Trophoblast cell (in vitro differentiated cells and primary cell): Measurements from ENCODE around the gene APBA2.
A peak's percentile ranks its signal among the peaks of the same experiment; 100 is the strongest.

ENCODE experiments used
- DNase-seq, 2 donors: peaks; one replicate each; pipeline ENCODE4 v3.0.0-alpha.2; 2016
- H2AFZ ChIP-seq: 2 replicates; pipeline ENCODE4 v1.6.1; 2013; ENCODE audit warnings: low read length, moderate library complexity, mild to moderate bottlenecking; ENCODE audit not compliant: insufficient read depth, poor library complexity
- H2AK5ac ChIP-seq: 2 replicates; pipeline ENCODE4 v1.6.1; 2013; ENCODE audit warnings: mild to moderate bottlenecking, low read length
- H2BK120ac ChIP-seq: 2 replicates; pipeline ENCODE4 v1.6.1; 2013; ENCODE audit warnings: low read length, mild to moderate bottlenecking, moderate library complexity; ENCODE audit not compliant: insufficient read depth, poor library complexity
- H2BK12ac ChIP-seq: 2 replicates; pipeline ENCODE4 v1.6.1; 2013; ENCODE audit warnings: mild to moderate bottlenecking, low read length, moderate library complexity
- H2BK5ac ChIP-seq: 2 replicates; pipeline ENCODE4 v1.6.1; 2013; ENCODE audit warnings: low read length, low read depth, moderate library complexity, mild to moderate bottlenecking; ENCODE audit not compliant: poor library complexity
- H3K14ac ChIP-seq: 2 replicates; pipeline ENCODE4 v1.6.1; 2013; ENCODE audit warnings: mild to moderate bottlenecking, low read length
- H3K18ac ChIP-seq: 2 replicates; pipeline ENCODE4 v1.6.1; 2013; ENCODE audit warnings: mild to moderate bottlenecking, low read length
- H3K23ac ChIP-seq: 2 replicates; pipeline ENCODE4 v1.6.1; 2013; ENCODE audit warnings: low read length
- H3K27ac ChIP-seq: 2 replicates; pipeline ENCODE4 v1.5.1; 2013; ENCODE audit warnings: low read depth, mild to moderate bottlenecking, inconsistent platforms, low read length, moderate library complexity
- H3K27me3 ChIP-seq: 2 replicates; pipeline ENCODE4 v1.6.1; 2013; ENCODE audit warnings: inconsistent platforms, mild to moderate bottlenecking, low read length, moderate library complexity; ENCODE audit not compliant: insufficient read depth
- H3K36me3 ChIP-seq, 2 experiments: 1 replicate in 1 of 2; 2 replicates in 1 of 2; pipeline ENCODE4 v1.6.1; 2013; ENCODE audit warnings: low read length in 2 of 2, mild to moderate bottlenecking in 2 of 2, moderate library complexity in 1 of 2; ENCODE audit not compliant: insufficient read depth in 2 of 2, control insufficient read depth in 1 of 2
- H3K4ac ChIP-seq: 2 replicates; pipeline ENCODE4 v1.6.1; 2013; ENCODE audit warnings: low read depth, mild to moderate bottlenecking, low read length, moderate library complexity
- H3K4me1 ChIP-seq, 2 experiments: 1 replicate in 1 of 2; 2 replicates in 1 of 2; pipeline ENCODE4 v1.6.1; 2013; ENCODE audit warnings: low read length in 2 of 2, mild to moderate bottlenecking in 2 of 2, moderate library complexity in 1 of 2; ENCODE audit not compliant: insufficient read depth in 2 of 2, control insufficient read depth in 1 of 2
- H3K4me2 ChIP-seq: 2 replicates; pipeline ENCODE4 v1.6.1; 2013; ENCODE audit warnings: inconsistent platforms, mild to moderate bottlenecking, low read length, moderate library complexity
- H3K4me3 ChIP-seq: 2 replicates; pipeline ENCODE4 v1.5.1; 2013; ENCODE audit warnings: mild to moderate bottlenecking, low read depth, low read length, inconsistent platforms
- H3K79me1 ChIP-seq: one replicate; pipeline ENCODE4 v1.6.1; 2013; ENCODE audit warnings: low read length
- H3K79me2 ChIP-seq: 2 replicates; pipeline ENCODE4 v1.6.1; 2013; ENCODE audit warnings: low read length, mild to moderate bottlenecking; ENCODE audit not compliant: control insufficient read depth, insufficient read depth, poor library complexity
- H3K9ac ChIP-seq: 2 replicates; pipeline ENCODE4 v1.6.1; 2013; ENCODE audit warnings: mild to moderate bottlenecking, low read length
- H3K9me3 ChIP-seq: 2 replicates; pipeline ENCODE4 v1.6.1; 2013; ENCODE audit warnings: low read depth, mild to moderate bottlenecking, control low read depth, inconsistent platforms, low read length; ENCODE audit not compliant: insufficient read depth
- H4K12ac ChIP-seq: 2 replicates; pipeline ENCODE4 v1.6.1; 2013; ENCODE audit warnings: low read depth, mild to moderate bottlenecking, low read length, moderate library complexity
- H4K8ac ChIP-seq: 2 replicates; pipeline ENCODE4 v1.6.1; 2013; ENCODE audit warnings: low read depth, mild to moderate bottlenecking, low read length, moderate library complexity
- H4K91ac ChIP-seq: one replicate; pipeline ENCODE4 v1.6.1; 2013; ENCODE audit warnings: low read depth, mild to moderate bottlenecking, low read length, moderate library complexity
- WGBS: extraction: QIAGEN DNeasy Blood & Tissue Kit; methylation state at CpG from one replicate; pipeline ENCODE4 v1.1.7; 2013; ENCODE audit warnings: missing lambda C conversion rate; ENCODE audit not compliant: insufficient read length, insufficient coverage; ENCODE audit errors: extremely low coverage; 5-methylcytosine and 5-hydroxymethylcytosine counted together

The APBA2 gene

GRCh38 chr15:28902856-28903255 lies 17.1 kb downstream of the APBA2 start:
- no peaks in the 10 kb centered on the region for H3K79me2 ChIP-seq
- H3K4me2 ChIP-seq: no peak overlapping the region
- no peak overlapping the region for H4K91ac ChIP-seq
- no peak overlapping the region for H2BK5ac ChIP-seq
- no peak overlapping the region for H3K18ac ChIP-seq
- H3K4me3 ChIP-seq: no peak overlapping the region
- no peak for DNase-seq
- H2BK120ac ChIP-seq: no peak overlapping the region
- no peaks in the 10 kb centered on the region for H3K79me1 ChIP-seq
- H3K36me3 ChIP-seq: no peaks in the 10 kb centered on the region
- H2BK12ac ChIP-seq: no peak overlapping the region
- H3K9ac ChIP-seq: no peak overlapping the region
- no peak overlapping the region for H4K8ac ChIP-seq
- H3K14ac ChIP-seq: no peak overlapping the region
- no peaks in the 10 kb centered on the region for H3K27me3 ChIP-seq
- H3K9me3 ChIP-seq: no peaks in the 10 kb centered on the region
- no peak overlapping the region for H4K12ac ChIP-seq
- H2AK5ac ChIP-seq: no peak overlapping the region
- no CpG with 5 or more reads among the region's 5 CpGs for WGBS
- no peaks in the 10 kb centered on the region for H3K4me1 ChIP-seq
- no peak overlapping the region for H3K27ac ChIP-seq
- no peak overlapping the region for H3K4ac ChIP-seq
- no peak overlapping the region for H2AFZ ChIP-seq
- H3K23ac ChIP-seq: no peak overlapping the region

- H3K27me3 ChIP-seq: no peaks in the 10 kb centered on the region
- H3K14ac ChIP-seq: no peak overlapping the region
- DNase-seq: no peak
- H3K79me2 ChIP-seq: no peaks in the 10 kb centered on the region
- H3K18ac ChIP-seq: no peak overlapping the region
- no peak overlapping the region for H2BK12ac ChIP-seq
- H2BK5ac ChIP-seq: no peak overlapping the region
- no peak overlapping the region for H3K4me3 ChIP-seq
- H3K9ac ChIP-seq: no peak overlapping the region
- WGBS: no CpG with 5 or more reads among the region's 8 CpGs
- H3K79me1 ChIP-seq: no peaks in the 10 kb centered on the region
- no peak overlapping the region for H2BK120ac ChIP-seq
- no peaks in the 10 kb centered on the region for H3K4me1 ChIP-seq
- H3K9me3 ChIP-seq: no peaks in the 10 kb centered on the region
- no peak overlapping the region for H2AFZ ChIP-seq
- no peak overlapping the region for H3K23ac ChIP-seq
- no peak overlapping the region for H4K91ac ChIP-seq
- H2AK5ac ChIP-seq: no peak overlapping the region
- no peak overlapping the region for H3K4me2 ChIP-seq
- H3K27ac ChIP-seq: no peak overlapping the region
- no peak overlapping the region for H3K4ac ChIP-seq
- H4K12ac ChIP-seq: no peak overlapping the region
- no peak overlapping the region for H4K8ac ChIP-seq
- no peaks in the 10 kb centered on the region for H3K36me3 ChIP-seq
These were observed 17.8 kb downstream of the APBA2 start for GRCh38 chr15:28903555-28903954.

- Histone ChIP-seq H4K91ac (no peak overlapping the region), H3K79me1 (no peaks in the 10 kb centered on the region), H3K4me2 (no peak overlapping the region), H3K36me3 (no peaks in the 10 kb centered on the region), H3K4me1 (no peaks in the 10 kb centered on the region), H3K18ac (no peak overlapping the region), H3K79me2 (no peaks in the 10 kb centered on the region), H3K23ac (no peak overlapping the region), H4K12ac (no peak overlapping the region), H2BK5ac (no peak overlapping the region), H3K14ac (no peak overlapping the region), H3K4ac (no peak overlapping the region), H2BK12ac (no peak overlapping the region), H3K9me3 (no peaks in the 10 kb centered on the region), H2AK5ac (no peak overlapping the region), H4K8ac (no peak overlapping the region), H3K4me3 (no peak overlapping the region), H3K9ac (no peak overlapping the region), H3K27me3 (no peaks in the 10 kb centered on the region), H2BK120ac (no peak overlapping the region), H3K27ac (no peak overlapping the region), H2AFZ (no peak overlapping the region)
- WGBS: no CpG with 5 or more reads among the region's 9 CpGs
- no peak for DNase-seq
These were observed 18.2 kb downstream of the APBA2 start for GRCh38 chr15:28904003-28904402.

GRCh38 chr15:28904541-28905315 lies 19.0 kb downstream of the APBA2 start:
- Histone ChIP-seq H3K9ac (peak overlapping the region; percentile 9), H2BK120ac (no peak overlapping the region), H2BK12ac (no peak overlapping the region), H4K91ac (no peak overlapping the region), H3K36me3 (no peaks in the 10 kb centered on the region), H3K4me2 (no peak overlapping the region), H3K4ac (no peak overlapping the region), H3K23ac (no peak overlapping the region), H4K12ac (no peak overlapping the region), H3K79me1 (no peaks in the 10 kb centered on the region), H3K14ac (no peak overlapping the region), H3K4me1 (no peaks in the 10 kb centered on the region), H2BK5ac (no peak overlapping the region), H3K9me3 (no peaks in the 10 kb centered on the region), H3K27me3 (no peaks in the 10 kb centered on the region), H3K18ac (no peak overlapping the region), H3K79me2 (no peaks in the 10 kb centered on the region), H2AK5ac (no peak overlapping the region), H3K27ac (no peak overlapping the region), H2AFZ (no peak overlapping the region), H4K8ac (no peak overlapping the region), H3K4me3 (no peak overlapping the region)
- no peak for DNase-seq
- WGBS: no CpG with 5 or more reads among the region's 11 CpGs
